ENCODE results near the gene HTR3A. TPM values are rescaled to one million over a fixed set of nuclear protein-coding genes. Genes with fewer than 3 reads are reported as not detected.
"Not testable (repeated sequence)": the region's sequence is repeated elsewhere in the genome, so short reads cannot be mapped to it uniquely, and the experiment has no call there.

Gene HTR3A
- total RNA-seq, 2 donors from 2014 or later: not detected

GRCh38 chr11:113934761-113935160 lies 40.1 kb upstream of the HTR3A start:
- ATAC-seq (ENCODE audit: insufficient number of reproducible peaks, low FRiP score, low read depth): no peak
- no peak for TF ChIP-seq CTCF (IDR thresholded peaks at IDR 0.05)
- H3K9me3 ChIP-seq: no peaks in the 10 kb centered on the region
- no peak for DNase-seq (ENCODE audit: low spot score)
- H3K27me3 ChIP-seq (replicated peaks; ENCODE audit: insufficient read depth): no peaks in the 10 kb centered on the region
- H3K27ac ChIP-seq: no peak overlapping the region
- H3K4me3 ChIP-seq: no peak overlapping the region
- no peaks in the 10 kb centered on the region for H3K4me1 ChIP-seq (ENCODE audit: control insufficient read depth in 1 of 2, low read depth in 2 of 2)
- H3K36me3 ChIP-seq: no peaks in the 10 kb centered on the region

GRCh38 chr11:113935858-113936257 lies 39.0 kb upstream of the HTR3A start:
- H3K27ac ChIP-seq: no peak overlapping the region
- no peak for ATAC-seq (ENCODE audit: insufficient number of reproducible peaks, low FRiP score, low read depth)
- no peaks in the 10 kb centered on the region for H3K9me3 ChIP-seq
- no peak for TF ChIP-seq CTCF (IDR thresholded peaks at IDR 0.05)
- H3K27me3 ChIP-seq (replicated peaks; ENCODE audit: insufficient read depth): no peaks in the 10 kb centered on the region
- H3K36me3 ChIP-seq: no peaks in the 10 kb centered on the region
- no peak overlapping the region for H3K4me3 ChIP-seq
- no peak for DNase-seq (ENCODE audit: low spot score)
- no peaks in the 10 kb centered on the region for H3K4me1 ChIP-seq (ENCODE audit: control insufficient read depth in 1 of 2, low read depth in 2 of 2)

- no peaks in the 10 kb centered on the region for H3K9me3 ChIP-seq
- TF ChIP-seq CTCF (IDR thresholded peaks at IDR 0.05): no peak
- no peak overlapping the region for H3K4me3 ChIP-seq
- H3K27ac ChIP-seq: no peak overlapping the region
- H3K4me1 ChIP-seq (ENCODE audit: control insufficient read depth in 1 of 2, low read depth in 2 of 2): no peaks in the 10 kb centered on the region
- H3K27me3 ChIP-seq (replicated peaks; ENCODE audit: insufficient read depth): no peaks in the 10 kb centered on the region
- no peaks in the 10 kb centered on the region for H3K36me3 ChIP-seq
- no peak for DNase-seq (ENCODE audit: low spot score)
- ATAC-seq (ENCODE audit: insufficient number of reproducible peaks, low FRiP score, low read depth): no peak
Measured at GRCh38 chr11:113937918-113938317, 37.0 kb upstream of the HTR3A start.

- DNase-seq (ENCODE audit: low spot score): no peak
- no peak for TF ChIP-seq CTCF (IDR thresholded peaks at IDR 0.05)
- Histone ChIP-seq H3K27me3 (replicated peaks; ENCODE audit: insufficient read depth) (no peaks in the 10 kb centered on the region), H3K36me3 (no peaks in the 10 kb centered on the region), H3K4me3 (no peak overlapping the region), H3K27ac (no peak overlapping the region), H3K4me1 (ENCODE audit: control insufficient read depth in 1 of 2, low read depth in 2 of 2) (no peaks in the 10 kb centered on the region), H3K9me3 (no peaks in the 10 kb centered on the region)
- no peak for ATAC-seq (ENCODE audit: insufficient number of reproducible peaks, low FRiP score, low read depth)
Measured at GRCh38 chr11:113942256-113942655, 32.7 kb upstream of the HTR3A start.

GRCh38 chr11:113946162-113946561 lies 28.7 kb upstream of the HTR3A start:
- H3K9me3 ChIP-seq; ATAC-seq (ENCODE audit: insufficient number of reproducible peaks, low FRiP score, low read depth); H3K27ac ChIP-seq; H3K4me3 ChIP-seq; H3K36me3 ChIP-seq; DNase-seq (ENCODE audit: low spot score); H3K4me1 ChIP-seq (ENCODE audit: control insufficient read depth in 1 of 2, low read depth in 2 of 2); H3K27me3 ChIP-seq (replicated peaks; ENCODE audit: insufficient read depth): not testable (repeated sequence)

- H3K27ac ChIP-seq: no peak overlapping the region
- H3K4me3 ChIP-seq: no peak overlapping the region
- H3K9me3 ChIP-seq: no peaks in the 10 kb centered on the region
- DNase-seq (ENCODE audit: low spot score) (no peak), ATAC-seq (ENCODE audit: insufficient number of reproducible peaks, low FRiP score, low read depth) (no peak)
- H3K36me3 ChIP-seq: no peaks in the 10 kb centered on the region
- TF ChIP-seq CTCF (IDR thresholded peaks at IDR 0.05): no peak
- no peaks in the 10 kb centered on the region for H3K4me1 ChIP-seq (ENCODE audit: control insufficient read depth in 1 of 2, low read depth in 2 of 2)
- no peaks in the 10 kb centered on the region for H3K27me3 ChIP-seq (replicated peaks; ENCODE audit: insufficient read depth)
Measured at GRCh38 chr11:113947994-113948393, 26.9 kb upstream of the HTR3A start.
